ENCODE results near the gene ITPR3.

ITPR3 gene

DNA sequence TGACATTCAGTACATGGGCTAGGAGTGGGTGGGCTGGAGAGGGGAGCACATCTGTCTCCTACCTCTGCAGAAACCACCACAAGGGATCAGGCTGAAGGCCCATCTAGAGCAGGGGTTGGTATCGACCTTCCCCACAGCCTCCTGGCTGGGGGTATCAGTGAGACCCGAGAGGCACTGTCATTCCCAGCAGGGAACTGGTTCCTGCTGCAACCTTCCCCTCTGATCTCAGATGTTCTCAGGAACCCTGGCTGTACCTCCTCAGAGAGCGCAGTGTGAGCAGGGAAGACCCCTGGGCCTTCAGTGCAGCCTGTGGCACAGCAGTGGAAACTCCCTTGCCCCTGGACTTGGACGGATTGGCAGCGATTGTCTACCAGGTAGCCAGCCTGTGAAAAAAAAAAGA, 117.8 kb downstream of the ITPR3 start:
- H3K79me2 ChIP-seq (ENCODE audit: insufficient read depth, low read length) = no peaks in the 10 kb centered on the region
- H3K4me2 ChIP-seq (ENCODE audit: low read length) = no peak overlapping the region
- H4K20me1 ChIP-seq (ENCODE audit: insufficient read depth, low read length) = no peaks in the 10 kb centered on the region
- no peaks in the 10 kb centered on the region for H3K4me1 ChIP-seq (ENCODE audit: insufficient read depth, low read length, severe bottlenecking)
- H3K4me3 ChIP-seq (ENCODE audit: low read depth, low read length, poor library complexity, severe bottlenecking) = no peak overlapping the region
- H3K9me3 ChIP-seq (ENCODE audit: low read length) = no peaks in the 10 kb centered on the region
- no peaks in the 10 kb centered on the region for H3K36me3 ChIP-seq (ENCODE audit: insufficient read depth, low read length)
- H3K9ac ChIP-seq (ENCODE audit: low read length) = no peak overlapping the region
- H2AFZ ChIP-seq (ENCODE audit: low read length) = no peak overlapping the region
- no peaks in the 10 kb centered on the region for H3K9me2 ChIP-seq (ENCODE audit: low read depth, low read length)
- TF ChIP-seq, protein P1, sequence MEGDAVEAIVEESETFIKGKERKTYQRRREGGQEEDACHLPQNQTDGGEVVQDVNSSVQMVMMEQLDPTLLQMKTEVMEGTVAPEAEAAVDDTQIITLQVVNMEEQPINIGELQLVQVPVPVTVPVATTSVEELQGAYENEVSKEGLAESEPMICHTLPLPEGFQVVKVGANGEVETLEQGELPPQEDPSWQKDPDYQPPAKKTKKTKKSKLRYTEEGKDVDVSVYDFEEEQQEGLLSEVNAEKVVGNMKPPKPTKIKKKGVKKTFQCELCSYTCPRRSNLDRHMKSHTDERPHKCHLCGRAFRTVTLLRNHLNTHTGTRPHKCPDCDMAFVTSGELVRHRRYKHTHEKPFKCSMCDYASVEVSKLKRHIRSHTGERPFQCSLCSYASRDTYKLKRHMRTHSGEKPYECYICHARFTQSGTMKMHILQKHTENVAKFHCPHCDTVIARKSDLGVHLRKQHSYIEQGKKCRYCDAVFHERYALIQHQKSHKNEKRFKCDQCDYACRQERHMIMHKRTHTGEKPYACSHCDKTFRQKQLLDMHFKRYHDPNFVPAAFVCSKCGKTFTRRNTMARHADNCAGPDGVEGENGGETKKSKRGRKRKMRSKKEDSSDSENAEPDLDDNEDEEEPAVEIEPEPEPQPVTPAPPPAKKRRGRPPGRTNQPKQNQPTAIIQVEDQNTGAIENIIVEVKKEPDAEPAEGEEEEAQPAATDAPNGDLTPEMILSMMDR (IDR thresholded peaks at IDR 0.05; ENCODE audit: low read length) = no peak
- no peak for TF ChIP-seq EZH2 (IDR thresholded peaks at IDR 0.05; ENCODE audit: borderline replicate concordance, low read length)
- no peaks in the 10 kb centered on the region for H3K27me3 ChIP-seq (ENCODE audit: insufficient read depth, low read length)
- no peaks in the 10 kb centered on the region for H3F3A ChIP-seq (ENCODE audit: insufficient read depth, low read length)
- no peak overlapping the region for H3K27ac ChIP-seq (ENCODE audit: low read depth, low read length, poor library complexity, severe bottlenecking)

DNA sequence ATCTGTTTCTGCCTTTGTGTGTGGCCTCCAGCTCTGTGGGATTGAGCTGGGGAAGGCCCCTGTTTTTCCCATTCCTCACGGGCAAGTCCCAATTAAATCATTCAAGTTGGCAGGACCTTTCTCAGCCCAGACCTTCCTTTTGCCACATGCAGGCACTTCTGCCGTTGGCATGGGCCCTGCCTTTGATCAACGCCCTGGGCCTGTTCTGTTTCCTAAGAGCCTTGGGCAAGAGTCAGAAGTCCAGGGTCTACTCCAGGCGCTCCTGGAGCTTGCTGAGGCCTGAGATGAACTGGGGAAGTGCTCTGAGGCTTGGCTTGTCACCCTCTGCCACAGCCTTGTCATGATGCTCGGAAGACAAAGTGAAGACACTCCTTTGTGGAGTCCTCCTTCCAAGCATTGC, 118.4 kb downstream of the ITPR3 start:
- H3K9me3 ChIP-seq (ENCODE audit: low read length) = no peaks in the 10 kb centered on the region
- no peaks in the 10 kb centered on the region for H3K27me3 ChIP-seq (ENCODE audit: insufficient read depth, low read length)
- no peaks in the 10 kb centered on the region for H4K20me1 ChIP-seq (ENCODE audit: insufficient read depth, low read length)
- no peaks in the 10 kb centered on the region for H3K4me1 ChIP-seq (ENCODE audit: insufficient read depth, low read length, severe bottlenecking)
- no peaks in the 10 kb centered on the region for H3F3A ChIP-seq (ENCODE audit: insufficient read depth, low read length)
- TF ChIP-seq EZH2 (IDR thresholded peaks at IDR 0.05; ENCODE audit: borderline replicate concordance, low read length) = no peak
- TF ChIP-seq, protein P1 (IDR thresholded peaks at IDR 0.05; ENCODE audit: low read length) = no peak
- H3K4me3 ChIP-seq (ENCODE audit: low read depth, low read length, poor library complexity, severe bottlenecking) = no peak overlapping the region
- H3K9ac ChIP-seq (ENCODE audit: low read length) = no peak overlapping the region
- H3K27ac ChIP-seq (ENCODE audit: low read depth, low read length, poor library complexity, severe bottlenecking) = no peak overlapping the region
- no peaks in the 10 kb centered on the region for H3K79me2 ChIP-seq (ENCODE audit: insufficient read depth, low read length)
- H3K36me3 ChIP-seq (ENCODE audit: insufficient read depth, low read length) = no peaks in the 10 kb centered on the region
- no peak overlapping the region for H3K4me2 ChIP-seq (ENCODE audit: low read length)
- no peaks in the 10 kb centered on the region for H3K9me2 ChIP-seq (ENCODE audit: low read depth, low read length)
- H2AFZ ChIP-seq (ENCODE audit: low read length) = no peak overlapping the region

DNA sequence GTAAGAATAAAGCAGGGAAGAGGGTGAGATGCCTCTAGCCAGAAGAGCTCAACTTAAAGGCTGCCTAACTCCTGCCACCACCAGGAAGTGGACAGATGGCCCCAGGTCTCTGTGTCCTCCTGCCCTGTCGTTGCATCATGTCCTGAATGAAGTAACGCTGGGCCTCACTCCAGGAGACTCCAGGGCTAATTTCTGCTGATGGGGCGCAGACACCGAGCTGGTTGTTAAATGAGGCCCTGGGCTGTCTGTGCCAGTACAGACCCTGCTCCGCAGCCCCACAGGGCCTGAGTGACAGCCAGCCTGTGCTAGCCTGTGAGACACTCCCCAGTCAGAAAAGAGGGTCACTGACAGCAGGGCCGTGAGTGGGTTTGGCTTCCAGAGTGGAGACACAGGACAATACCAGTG, 119.1 kb downstream of the ITPR3 start:
- no peaks in the 10 kb centered on the region for H3K9me3 ChIP-seq (ENCODE audit: low read length)
- H2AFZ ChIP-seq (ENCODE audit: low read length) = no peak overlapping the region
- H3K27ac ChIP-seq (ENCODE audit: low read depth, low read length, poor library complexity, severe bottlenecking) = no peak overlapping the region
- H3K36me3 ChIP-seq (ENCODE audit: insufficient read depth, low read length) = no peaks in the 10 kb centered on the region
- TF ChIP-seq EZH2 (IDR thresholded peaks at IDR 0.05; ENCODE audit: borderline replicate concordance, low read length) = no peak
- TF ChIP-seq, protein P1 (IDR thresholded peaks at IDR 0.05; ENCODE audit: low read length) = no peak
- H3K27me3 ChIP-seq (ENCODE audit: insufficient read depth, low read length) = no peaks in the 10 kb centered on the region
- H4K20me1 ChIP-seq (ENCODE audit: insufficient read depth, low read length) = no peaks in the 10 kb centered on the region
- no peaks in the 10 kb centered on the region for H3F3A ChIP-seq (ENCODE audit: insufficient read depth, low read length)
- no peaks in the 10 kb centered on the region for H3K79me2 ChIP-seq (ENCODE audit: insufficient read depth, low read length)
- H3K4me2 ChIP-seq (ENCODE audit: low read length) = no peak overlapping the region
- H3K4me3 ChIP-seq (ENCODE audit: low read depth, low read length, poor library complexity, severe bottlenecking) = no peak overlapping the region
- no peaks in the 10 kb centered on the region for H3K9me2 ChIP-seq (ENCODE audit: low read depth, low read length)
- H3K4me1 ChIP-seq (ENCODE audit: insufficient read depth, low read length, severe bottlenecking) = no peaks in the 10 kb centered on the region
- H3K9ac ChIP-seq (ENCODE audit: low read length) = no peak overlapping the region
